ENCODE data around the gene DLX1.
"Not testable (repeated sequence)": the region's sequence is repeated elsewhere in the genome, so short reads cannot be mapped to it uniquely, and the experiment has no call there.

The DLX1 gene

GRCh38 chr2:172120118-172120517 is 34.8 kb downstream of the DLX1 start:
- DNase-seq = no peak

- no peak for DNase-seq
Observed at GRCh38 chr2:172128484-172128883, 43.2 kb downstream of the DLX1 start.

- no peak for DNase-seq
Observed at GRCh38 chr2:172129404-172129803, 44.1 kb downstream of the DLX1 start.

GRCh38 chr2:172131713-172132555 is 46.6 kb downstream of the DLX1 start:
- DNase-seq = no peak

GRCh38 chr2:172134270-172134669 is 49.0 kb downstream of the DLX1 start:
- DNase-seq = no peak

GRCh38 chr2:172135446-172135845 is 50.1 kb downstream of the DLX1 start:
- no peak for DNase-seq

- DNase-seq = no peak
Observed at GRCh38 chr2:172137109-172137508, 51.8 kb downstream of the DLX1 start.

- DNase-seq = no peak
Observed at GRCh38 chr2:172137943-172138342, 52.6 kb downstream of the DLX1 start.

GRCh38 chr2:172138727-172139126 is 53.4 kb downstream of the DLX1 start:
- DNase-seq = not testable (repeated sequence)
